Measurements from ENCODE around the gene TBCB.
"Not testable (repeated sequence)": the region's sequence is repeated elsewhere in the genome, so short reads cannot be mapped to it uniquely, and the experiment has no call there.

TBCB gene

GRCh38 chr19:36115453-36116343, at the start of gene TBCB:
Gene TBCB (plus strand): TSS chr19:36115468. CDS start chr19:36115561, 93 bp downstream.
- DNase-seq = no peak

DNA sequence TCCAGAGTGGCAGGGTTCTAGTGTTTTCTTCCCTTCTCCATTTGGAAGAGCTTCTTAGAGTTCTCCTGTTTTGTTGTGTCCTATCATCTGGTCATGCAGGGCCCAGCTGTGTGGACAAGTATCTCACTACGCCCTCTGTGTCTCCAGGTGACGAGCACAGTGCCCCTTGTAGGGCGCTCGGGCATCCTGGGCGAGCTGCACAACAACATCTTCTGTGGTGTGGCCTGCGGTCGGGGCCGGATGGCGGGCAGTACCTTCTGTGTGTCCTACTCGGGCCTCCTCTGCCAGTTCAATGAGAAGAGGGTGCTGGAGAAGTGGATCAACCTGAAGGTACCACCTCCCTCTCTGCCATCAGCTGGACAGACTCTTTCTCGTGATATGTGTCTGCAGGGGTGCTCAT, 47.6 kb upstream of the TBCB start:
- no peak for DNase-seq

GRCh38 chr19:36068810-36069499, 46.3 kb upstream of the TBCB start:
- not testable (repeated sequence) for DNase-seq

GRCh38 chr19:36072081-36072480, 43.2 kb upstream of the TBCB start:
- no peak for DNase-seq

DNA sequence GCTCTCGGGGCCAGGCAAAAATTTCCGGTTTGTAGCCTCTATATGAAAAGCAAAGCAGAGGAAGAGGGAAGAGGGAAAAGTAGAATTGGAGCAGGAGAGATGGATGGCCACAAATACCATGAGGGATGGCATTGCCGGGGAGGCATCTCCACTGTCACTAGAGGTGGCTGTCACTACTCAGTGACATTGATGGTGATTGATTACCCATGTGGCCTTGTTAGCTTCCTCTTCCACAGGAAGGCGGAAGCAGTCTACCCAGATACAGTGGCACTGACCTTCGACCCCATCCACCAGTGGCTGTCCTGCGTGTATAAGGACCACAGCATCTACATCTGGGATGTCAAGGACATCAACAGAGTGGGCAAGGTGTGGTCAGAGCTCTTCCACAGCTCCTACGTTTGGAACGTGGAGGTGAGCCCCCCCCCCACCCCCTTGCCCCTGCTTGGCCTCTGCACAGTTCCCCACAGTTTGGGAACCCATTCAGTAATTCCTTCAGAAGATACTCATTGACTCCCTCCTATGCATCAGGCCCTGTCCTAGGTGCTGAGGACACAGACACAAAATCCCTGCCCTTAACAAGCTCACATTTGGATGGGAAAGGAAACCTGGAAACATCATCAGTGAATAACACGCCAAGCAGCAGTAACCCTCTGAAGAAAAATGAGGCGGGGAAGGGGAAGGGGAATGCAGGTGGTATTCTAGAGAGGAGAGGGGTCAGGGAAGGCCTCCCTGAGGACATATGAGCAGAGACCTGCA, 42.0 kb upstream of the TBCB start:
- DNase-seq = no peak

- DNase-seq = no peak
Measured at GRCh38 chr19:36079389-36079945, 35.8 kb upstream of the TBCB start.

GRCh38 chr19:36081385-36081784, 33.9 kb upstream of the TBCB start:
- DNase-seq = no peak

DNA sequence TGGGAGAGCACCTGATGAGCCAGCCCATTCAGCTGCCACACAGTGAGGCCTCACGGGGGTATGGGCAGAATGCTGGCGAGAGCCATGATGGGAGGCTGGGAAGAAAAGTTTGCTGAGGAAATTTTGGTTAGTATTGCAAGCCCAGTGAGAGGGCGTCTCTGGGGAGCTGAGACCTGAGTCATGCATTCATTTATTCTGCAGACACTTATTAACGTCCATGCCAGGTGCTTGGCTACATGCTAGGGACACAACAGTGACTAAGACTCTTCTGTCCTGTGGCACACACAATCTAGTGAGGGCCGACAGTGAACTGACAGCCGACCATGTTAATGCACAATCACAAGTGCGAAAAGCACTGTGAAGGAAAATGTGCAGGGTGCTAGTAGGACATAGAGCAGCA, 33.4 kb upstream of the TBCB start:
- DNase-seq = no peak

DNA sequence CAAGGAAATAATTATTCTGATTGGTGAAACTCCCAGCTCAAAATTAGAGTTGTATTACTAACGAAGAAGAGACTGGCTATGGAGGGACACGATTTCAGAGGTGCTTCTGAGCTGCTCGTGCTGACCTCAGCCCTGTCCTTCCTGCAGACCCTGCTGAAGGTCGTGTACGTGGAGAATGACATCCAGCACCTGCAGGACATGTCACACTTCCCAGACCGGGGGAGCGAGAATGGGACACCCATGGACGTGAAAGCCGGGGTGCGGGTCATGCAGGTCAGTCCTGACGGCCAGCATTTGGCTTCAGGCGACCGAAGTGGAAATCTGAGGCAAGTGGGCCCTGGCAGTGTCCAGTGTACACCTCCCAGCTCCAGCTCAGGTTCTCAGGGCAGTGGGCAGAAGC, 32.4 kb upstream of the TBCB start:
- DNase-seq = no peak

DNA sequence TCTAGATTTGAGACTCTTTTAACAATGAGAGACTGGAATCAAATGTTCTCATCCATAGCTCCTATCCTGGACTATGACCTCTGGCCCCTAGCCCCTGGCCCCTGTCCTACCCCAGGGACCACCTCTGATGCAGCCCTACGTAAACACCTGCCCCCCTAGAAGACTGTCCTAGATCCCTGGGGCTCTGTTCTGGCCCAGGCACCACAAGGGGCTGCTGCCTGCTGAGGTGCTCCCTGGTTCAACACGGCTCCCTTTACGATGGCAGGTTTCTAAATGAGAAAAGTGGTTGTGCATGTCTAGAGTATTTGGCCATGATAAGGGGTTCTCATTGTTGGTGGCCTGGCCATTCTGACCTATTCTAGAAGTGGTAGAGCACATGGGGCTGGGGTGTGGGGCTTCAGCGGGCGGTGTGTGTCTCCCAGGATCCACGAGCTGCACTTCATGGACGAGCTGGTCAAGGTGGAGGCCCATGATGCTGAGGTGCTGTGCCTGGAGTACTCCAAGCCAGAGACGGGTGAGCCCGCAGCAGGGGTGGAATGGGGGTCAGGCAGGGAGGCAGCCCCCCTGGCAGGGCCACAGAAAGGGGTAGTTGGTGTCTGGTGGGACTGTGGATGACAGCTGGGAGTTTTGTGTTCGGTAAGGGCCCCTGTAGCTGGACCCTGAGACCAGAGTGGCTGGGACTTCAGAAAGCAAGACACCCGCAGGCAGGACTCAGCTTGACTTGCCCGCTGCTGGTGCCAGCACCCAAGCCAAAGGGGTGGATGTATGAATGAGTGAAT, 30.8 kb upstream of the TBCB start:
- no peak for DNase-seq

DNA sequence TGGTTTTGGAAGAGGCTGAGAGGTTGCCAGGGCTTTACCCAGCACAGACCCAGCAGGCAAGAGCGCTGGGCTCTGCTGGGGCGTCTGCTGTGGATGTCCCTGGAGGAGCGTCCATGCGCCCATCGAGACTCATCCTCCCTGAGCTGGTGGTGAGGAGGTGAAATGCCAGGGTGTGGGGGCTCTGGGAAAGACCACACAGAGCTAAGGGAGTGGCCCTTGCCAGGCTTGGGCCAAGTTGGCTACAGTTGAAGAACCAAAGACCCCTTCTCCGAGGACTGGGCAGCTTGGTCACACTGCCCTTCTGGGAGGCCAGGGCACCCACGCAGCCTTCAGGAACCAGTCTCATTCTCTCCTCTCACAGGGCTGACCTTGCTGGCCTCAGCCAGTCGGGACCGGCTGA, 28.9 kb upstream of the TBCB start:
- DNase-seq = no peak

DNA sequence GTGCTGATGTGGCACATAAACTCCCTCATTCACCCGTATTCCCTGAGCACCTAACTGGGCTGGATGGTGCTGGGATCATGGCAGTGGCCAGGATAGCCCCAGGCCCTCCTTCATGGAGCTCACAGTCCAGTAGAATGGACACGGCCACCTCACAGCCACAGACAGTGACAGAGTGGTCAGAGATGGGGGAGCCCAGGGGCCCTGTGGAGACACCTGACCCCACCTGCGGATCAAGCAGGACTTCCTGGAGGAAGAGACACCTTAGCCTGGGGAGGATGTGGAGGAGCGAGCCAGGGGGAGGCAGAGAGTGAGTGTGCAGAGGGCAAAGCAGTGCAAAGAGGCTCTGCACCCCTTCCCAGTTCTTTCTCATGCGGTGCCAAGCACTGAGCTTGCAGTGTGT, 25.4 kb upstream of the TBCB start:
- DNase-seq = no peak

DNA sequence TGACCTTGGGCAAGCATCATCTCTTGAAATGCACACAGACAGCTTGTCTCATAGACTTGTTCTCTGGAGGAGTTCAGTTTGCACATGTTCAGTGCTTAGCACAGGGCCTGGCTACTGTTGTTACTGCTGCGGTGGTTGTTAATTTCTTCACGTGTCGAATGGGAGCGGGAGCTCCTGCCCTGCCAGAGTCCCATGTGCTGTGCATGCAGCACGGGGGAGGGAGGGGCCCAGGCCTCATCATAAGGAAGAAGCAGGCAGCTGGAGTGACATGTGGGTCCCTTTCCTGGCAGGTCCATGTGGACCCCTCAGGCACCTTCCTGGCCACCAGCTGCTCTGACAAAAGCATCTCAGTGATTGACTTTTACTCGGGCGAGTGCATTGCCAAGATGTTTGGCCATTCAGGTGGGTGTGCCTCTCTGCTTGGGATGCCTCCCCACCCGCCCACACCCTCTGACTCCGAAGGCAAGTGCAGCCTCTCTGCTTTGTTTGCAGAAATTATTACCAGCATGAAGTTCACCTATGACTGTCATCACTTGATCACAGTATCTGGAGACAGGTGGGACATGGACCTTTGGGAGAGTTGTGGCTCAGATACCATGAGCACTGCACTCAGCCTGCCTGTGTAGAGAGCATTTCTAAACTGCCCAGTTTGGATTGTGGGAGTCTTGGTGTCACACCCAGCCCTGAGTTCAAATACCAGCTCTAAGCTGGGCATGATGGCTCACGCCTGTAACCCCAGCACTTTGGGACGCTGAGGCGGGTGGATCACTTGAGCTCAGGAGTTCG, 24.2 kb upstream of the TBCB start:
- DNase-seq = no peak

DNA sequence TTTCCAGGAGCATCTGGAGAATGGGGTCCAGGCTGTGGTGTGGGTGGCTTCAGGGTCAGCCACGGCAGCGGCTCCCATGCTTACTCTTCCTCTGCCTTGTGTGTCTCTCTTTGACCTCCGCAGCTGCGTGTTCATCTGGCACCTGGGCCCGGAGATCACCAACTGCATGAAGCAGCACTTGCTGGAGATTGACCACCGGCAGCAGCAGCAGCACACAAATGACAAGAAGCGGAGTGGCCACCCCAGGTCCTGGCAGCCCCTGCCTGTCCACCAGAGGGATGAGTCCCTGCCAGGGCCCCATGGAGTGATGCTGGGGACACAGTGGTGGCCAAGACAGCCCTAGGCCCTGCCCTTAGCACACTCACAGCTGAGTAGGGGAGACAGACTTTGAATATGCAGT, 22.7 kb upstream of the TBCB start:
- DNase-seq = no peak

DNA sequence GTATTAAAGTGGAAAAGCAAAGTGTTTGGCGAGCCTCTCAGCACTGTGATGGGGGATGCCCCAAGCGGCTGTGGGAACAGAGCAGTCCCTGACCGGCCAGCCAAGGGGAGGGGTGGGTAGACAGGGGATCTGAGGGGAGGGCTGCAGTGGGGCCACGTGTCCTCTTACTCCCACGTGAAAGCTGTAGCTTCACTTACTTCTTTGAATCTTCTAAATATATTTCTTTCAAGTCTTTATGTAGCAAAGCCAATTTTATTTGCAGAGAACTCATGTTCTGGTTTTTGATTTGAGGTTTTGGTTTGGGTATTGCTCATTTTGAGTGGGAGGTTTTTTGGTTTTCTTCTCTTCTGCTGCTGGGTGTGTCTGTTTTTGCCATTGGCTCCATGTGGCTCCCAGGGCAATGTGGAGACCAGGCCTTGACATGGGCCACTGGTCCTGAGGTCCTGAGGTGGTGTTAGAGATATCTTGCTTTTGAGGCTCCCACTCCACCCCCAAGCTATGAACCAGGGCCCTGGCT, 22.1 kb upstream of the TBCB start:
- no peak for DNase-seq

DNA sequence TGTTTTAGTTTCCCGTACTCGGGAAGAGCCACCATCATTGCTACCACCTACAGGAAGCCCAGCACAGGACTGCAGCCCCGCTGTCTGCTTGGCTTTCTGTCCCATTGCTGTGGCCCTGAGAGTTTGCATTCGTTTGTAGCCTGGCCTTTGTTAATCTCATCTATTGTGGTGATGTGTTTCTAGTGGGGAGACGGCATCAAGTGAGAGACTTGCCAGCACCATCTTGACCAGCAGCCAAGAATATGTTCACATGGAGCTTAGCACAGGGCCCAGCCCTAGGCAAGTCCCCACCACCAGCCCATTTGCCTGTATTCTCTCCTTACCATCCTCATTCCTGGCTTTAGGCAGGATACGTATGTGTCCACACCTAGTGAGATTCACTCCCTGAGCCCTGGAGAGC, 21.6 kb upstream of the TBCB start:
- DNase-seq = no peak

GRCh38 chr19:36097036-36097435, 18.2 kb upstream of the TBCB start:
- no peak for DNase-seq

DNA sequence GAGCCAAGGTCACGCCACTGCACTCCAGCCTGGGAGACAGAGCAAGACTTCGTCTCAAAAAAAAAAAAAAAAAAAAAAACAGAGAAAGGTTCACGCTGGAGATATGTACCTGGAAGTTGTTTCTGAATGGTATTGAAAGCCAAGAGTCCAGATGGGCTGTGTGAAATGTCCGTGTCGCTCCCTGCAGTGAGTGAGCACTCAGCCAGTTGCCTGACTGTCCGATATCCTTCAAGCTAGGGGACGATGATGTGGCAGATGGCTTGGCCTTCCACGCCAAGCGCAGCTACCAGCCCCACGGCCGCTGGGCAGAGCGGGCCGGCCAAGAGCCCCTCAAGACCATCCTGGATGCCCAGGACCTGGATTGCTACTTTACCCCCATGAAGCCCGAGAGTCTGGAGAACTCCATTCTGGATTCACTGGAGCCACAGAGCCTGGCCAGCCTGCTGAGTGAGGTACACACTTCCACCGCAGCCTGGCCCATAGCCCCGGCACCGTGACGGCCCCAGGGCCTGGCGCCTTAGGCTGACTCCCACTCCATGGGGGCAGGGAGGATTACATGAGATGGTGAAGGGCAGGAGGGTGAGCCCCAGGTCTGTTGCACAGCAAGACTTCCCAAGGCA, 16.0 kb upstream of the TBCB start:
- no peak for DNase-seq

DNA sequence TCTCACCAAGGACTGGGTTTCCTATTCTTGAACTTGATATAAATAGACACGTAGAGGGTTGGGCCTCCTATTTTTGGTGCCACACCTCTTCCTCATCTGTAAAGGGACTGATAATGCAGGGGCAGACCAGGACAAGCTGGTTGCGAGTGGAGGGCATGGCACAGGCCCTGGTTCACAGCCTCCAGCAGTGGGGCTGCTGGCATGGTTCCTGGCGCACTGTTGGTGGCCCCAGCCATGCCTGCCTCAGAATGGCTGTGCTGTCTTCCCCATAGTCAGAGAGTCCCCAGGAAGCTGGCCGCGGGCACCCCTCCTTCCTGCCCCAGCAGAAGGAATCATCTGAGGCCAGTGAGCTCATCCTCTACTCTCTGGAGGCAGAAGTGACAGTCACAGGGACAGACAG, 14.8 kb upstream of the TBCB start:
- no peak for DNase-seq

DNA sequence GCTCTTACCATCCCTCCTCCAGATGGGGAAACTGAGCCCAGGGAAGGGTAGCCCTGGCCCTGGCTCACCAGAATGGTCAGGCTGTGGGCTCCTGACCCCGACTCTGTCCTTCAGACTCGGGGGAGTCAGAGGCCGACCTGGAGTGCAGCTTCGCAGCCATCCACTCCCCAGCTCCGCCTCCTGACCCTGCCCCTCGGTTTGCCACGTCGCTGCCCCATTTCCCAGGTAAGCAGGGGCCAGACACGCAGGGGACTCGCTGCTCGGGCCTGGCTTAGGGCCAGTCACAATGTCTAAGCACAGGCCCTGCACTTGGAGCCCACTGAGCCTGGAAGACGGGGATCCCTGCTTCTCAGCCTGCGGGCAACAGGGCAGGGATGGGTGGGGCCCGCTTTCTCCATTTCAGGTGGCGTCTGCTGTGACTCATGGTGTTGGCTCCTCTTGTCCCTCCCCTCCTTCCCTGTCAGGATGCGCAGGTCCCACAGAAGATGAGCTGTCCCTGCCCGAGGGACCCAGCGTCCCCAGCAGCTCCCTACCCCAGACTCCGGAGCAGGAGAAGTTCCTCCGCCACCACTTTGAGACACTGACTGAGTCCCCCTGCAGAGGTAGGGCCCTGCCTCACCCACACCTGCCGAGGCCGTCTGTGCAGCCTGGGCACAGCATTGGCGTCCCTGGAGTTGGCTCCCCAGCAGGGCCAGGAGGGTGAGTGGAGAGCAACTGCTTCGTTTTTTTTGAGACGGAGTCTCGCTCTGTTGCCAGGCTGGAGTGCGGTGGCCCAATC, 13.5 kb upstream of the TBCB start:
- DNase-seq = no peak
